WTC11 (cell line): ENCODE data around the gene KCNMA1. TPM values are rescaled to one million over a fixed set of nuclear protein-coding genes. Genes with fewer than 3 reads are reported as not detected.

Experiments used
- ATAC-seq: fragments of 200-7000 bp; cut with Tn5 transposase; 2 replicates; pipeline ENCODE4 v1.10.0; 2021; ENCODE audit warnings: mild to moderate bottlenecking, moderate library complexity
- CTCF ChIA-PET: fragments of 300-600 bp; sonication (Branson Sonifier 250); formaldehyde crosslinking; loops from one replicate; lab custom pipeline; 2021; ENCODE audit warnings: antibody characterized with exemption; lab: Charles Lee
- POLR2A ChIA-PET: fragments of 350-600 bp; sonication (Branson Sonifier 250); formaldehyde crosslinking; loops from one replicate; lab custom pipeline; 2021; ENCODE audit warnings: antibody characterized with exemption; lab: Charles Lee
- DNase-seq: peaks from one replicate; pipeline ENCODE4 v3.0.0; 2021; ENCODE audit warnings: low spot score
- H3K27ac Mint-ChIP-seq: 2 replicates; pipeline ENCODE4 v1.8.0; 2021; ENCODE audit warnings: mixed read lengths
- H3K27me3 Mint-ChIP-seq: 2 replicates; pipeline ENCODE4 v1.8.0; 2021; ENCODE audit warnings: low read depth, mild to moderate bottlenecking, moderate library complexity, mixed read lengths
- H3K36me3 Mint-ChIP-seq: 2 replicates; pipeline ENCODE4 v1.8.0; 2021; ENCODE audit warnings: mixed read lengths
- H3K4me1 Mint-ChIP-seq: 2 replicates; pipeline ENCODE4 v1.8.0; 2022; ENCODE audit warnings: mixed read lengths
- H3K4me3 Mint-ChIP-seq: 2 replicates; pipeline ENCODE4 v1.8.0; 2021; ENCODE audit warnings: mild to moderate bottlenecking, moderate library complexity, mixed read lengths
- H3K9me3 Mint-ChIP-seq: 2 replicates; pipeline ENCODE4 v1.8.0; 2021; ENCODE audit warnings: mixed read lengths
- ATF2 ChIP-seq: sonication (generic); formaldehyde crosslinking; IDR thresholded peaks from 2 replicates; pipeline ENCODE4 v1.8.1; 2022; ENCODE audit warnings: low read depth, missing genetic modification reagents, borderline replicate concordance
- CTCF ChIP-seq: fragments of 200-600 bp; IDR thresholded peaks from 2 replicates; pipeline ENCODE4 v1.8.0; 2022; ENCODE audit warnings: antibody characterized with exemption
- E2F5 ChIP-seq: sonication (generic); formaldehyde crosslinking; IDR thresholded peaks from 2 replicates; pipeline ENCODE4 v1.8.1; 2022; ENCODE audit warnings: mild to moderate bottlenecking, moderate library complexity, missing genetic modification reagents
- EMX1 ChIP-seq: fragments of 250-450 bp; sonication (Bioruptor Pico); IDR thresholded peaks from 2 replicates; pipeline ENCODE4 v1.8.0; 2021; ENCODE audit warnings: mild to moderate bottlenecking
- ETV6 ChIP-seq: sonication (generic); formaldehyde crosslinking; IDR thresholded peaks from 2 replicates; pipeline ENCODE4 v1.8.1; 2022; ENCODE audit warnings: mild to moderate bottlenecking, missing genetic modification reagents
- IRF1 ChIP-seq: sonication (generic); formaldehyde crosslinking; IDR thresholded peaks from 2 replicates; pipeline ENCODE4 v1.8.0; 2023; ENCODE audit warnings: missing genetic modification reagents
- JAZF1 ChIP-seq: fragments of 250-450 bp; sonication (Bioruptor Pico); IDR thresholded peaks from 2 replicates; pipeline ENCODE4 v1.9.0; 2021; ENCODE audit warnings: moderate library complexity, mild to moderate bottlenecking, inconsistent platforms
- MYBL2 ChIP-seq: sonication (generic); formaldehyde crosslinking; IDR thresholded peaks from 2 replicates; pipeline ENCODE4 v1.8.1; 2023; ENCODE audit warnings: mild to moderate bottlenecking, moderate library complexity, missing genetic modification reagents
- NFATC4 ChIP-seq: fragments of 250-450 bp; sonication (Bioruptor Pico); IDR thresholded peaks from 2 replicates; pipeline ENCODE4 v1.9.0; 2021; ENCODE audit warnings: mild to moderate bottlenecking
- NFE2L1 ChIP-seq: sonication (generic); formaldehyde crosslinking; IDR thresholded peaks from 2 replicates; pipeline ENCODE4 v1.8.1; 2023; ENCODE audit warnings: missing genetic modification reagents
- NFYB ChIP-seq: sonication (generic); formaldehyde crosslinking; conservative IDR thresholded peaks from 2 replicates; pipeline ENCODE4 v1.8.0; 2022; ENCODE audit warnings: low read depth, missing genetic modification reagents
- PRRX2 ChIP-seq: fragments of 250-450 bp; sonication (Bioruptor Pico); IDR thresholded peaks from 2 replicates; pipeline ENCODE4 v1.8.0; 2021; ENCODE audit warnings: mild to moderate bottlenecking
- SP1 ChIP-seq: sonication (generic); formaldehyde crosslinking; conservative IDR thresholded peaks from 2 replicates; pipeline ENCODE4 v1.8.1; 2022; ENCODE audit warnings: missing genetic modification reagents
- TEAD4 ChIP-seq: sonication (generic); formaldehyde crosslinking; IDR thresholded peaks from 2 replicates; pipeline ENCODE4 v1.8.0; 2022; ENCODE audit warnings: mild to moderate bottlenecking, missing genetic modification reagents
- ZNF396 ChIP-seq: fragments of 250-450 bp; sonication (Bioruptor Pico); IDR thresholded peaks from 2 replicates; pipeline ENCODE4 v1.8.0; 2021; ENCODE audit warnings: mild to moderate bottlenecking, moderate library complexity, borderline replicate concordance
- ZNF532 ChIP-seq: fragments of 250-450 bp; sonication (Bioruptor Pico); IDR thresholded peaks from 2 replicates; pipeline ENCODE4 v1.9.0; 2021; ENCODE audit warnings: mild to moderate bottlenecking, borderline replicate concordance
- ZSCAN18 ChIP-seq: fragments of 250-450 bp; sonication (Bioruptor Pico); IDR thresholded peaks from 2 replicates; pipeline ENCODE4 v2.1.2; 2022; ENCODE audit warnings: mild to moderate bottlenecking, moderate library complexity
- total RNA-seq: library from RNA; stranded (reverse); gene quantifications from 3 replicates; pipeline ENCODE4 v1.2.3, GENCODE V29; 2021

KCNMA1 gene
- total RNA-seq, 1 experiment from 2014 or later, result 7.3 TPM

GRCh38 chr10:77027141-77027540, 610.5 kb downstream of the KCNMA1 start:
- DNase-seq (no peak), ATAC-seq (no peak)
- POLR2A ChIA-PET, result no interaction called here
- Mint-ChIP-seq H3K27ac (no peak overlapping the region), H3K36me3 (no peaks in the 10 kb centered on the region), H3K9me3 (no peaks in the 10 kb centered on the region), H3K4me1 (peaks cover 17% of the 10 kb centered on the region), H3K27me3 (no peaks in the 10 kb centered on the region), H3K4me3 (no peak overlapping the region)
- CTCF ChIA-PET, result interaction anchor here (1.8 kb wide), 1 partner anchor 11 kb away, joined by 10 read pairs; no protein-coding TSS in a partner anchor
- TF ChIP-seq ATF2 (no peak), ZNF396 (CRISPR knock-in tag) (no peak), IRF1 (CRISPR knock-in tag) (no peak), JAZF1 (CRISPR knock-in tag) (no peak), PRRX2 (no peak), EMX1 (CRISPR knock-in tag) (no peak), ETV6 (CRISPR knock-in tag) (no peak), NFE2L1 (CRISPR knock-in tag) (no peak), ZNF532 (no peak), TEAD4 (no peak), SP1 (CRISPR knock-in tag) (no peak), NFYB (CRISPR knock-in tag) (no peak), ZSCAN18 (no peak), E2F5 (no peak), NFATC4 (CRISPR knock-in tag) (no peak)
- TF ChIP-seq, all 79 proteins: peak for 0

DNA sequence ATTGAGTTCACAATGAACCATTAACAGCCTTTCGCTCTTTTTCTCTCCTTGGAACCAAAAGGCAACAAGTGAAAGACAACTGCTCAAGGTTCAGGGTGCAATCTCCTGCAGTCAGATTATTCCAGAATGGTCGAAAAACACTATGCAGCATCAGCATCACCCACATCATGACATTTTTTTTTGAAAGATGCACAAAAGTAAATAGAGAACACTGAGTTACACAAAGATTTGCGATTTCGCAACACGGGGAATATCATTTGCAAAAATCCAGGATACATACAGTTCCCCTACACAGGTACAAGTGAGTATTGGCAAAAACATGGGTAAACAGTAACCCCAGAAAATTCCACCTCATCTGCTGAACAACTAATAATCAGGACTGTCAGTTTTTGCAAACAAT, 611.5 kb downstream of the KCNMA1 start:
- no peak for ATAC-seq
- Mint-ChIP-seq H3K4me1 (peaks cover 17% of the 10 kb centered on the region), H3K27me3 (no peaks in the 10 kb centered on the region), H3K36me3 (no peaks in the 10 kb centered on the region), H3K4me3 (no peak overlapping the region), H3K27ac (no peak overlapping the region), H3K9me3 (no peaks in the 10 kb centered on the region)
- CTCF ChIA-PET, result interaction anchor here (1.8 kb wide), 1 partner anchor 12 kb away, joined by 10 read pairs; no protein-coding TSS in a partner anchor
- DNase-seq, result no peak
- POLR2A ChIA-PET, result no interaction called here
- TF ChIP-seq NFE2L1 (CRISPR knock-in tag), result no peak
- no peak for TF ChIP-seq MYBL2
- no peak for TF ChIP-seq ZSCAN18
- TF ChIP-seq E2F5, result no peak
- no peak for TF ChIP-seq CTCF
